GM23338 (cell line): ENCODE data around the gene AK9. TPM values are rescaled to one million over a fixed set of nuclear protein-coding genes. Genes with fewer than 3 reads are reported as not detected.

Source experiments
- ATAC-seq: fragments of 200-7000 bp; cut with Tn5 transposase; 3 replicates; pipeline ENCODE4 v1.9.1; 2020
- DNase-seq: peaks from one replicate; pipeline ENCODE4 v3.0.0-alpha.2; 2015; ENCODE audit warnings: low spot score
- H2AFZ ChIP-seq: fragments of 200-600 bp; sonication (generic); 2 replicates; pipeline ENCODE4 v1.8.0; 2016; ENCODE audit warnings: antibody characterized with exemption, mild to moderate bottlenecking, moderate library complexity
- H3F3A ChIP-seq: fragments of 200-600 bp; sonication (generic); replicated peaks from 2 replicates; pipeline ENCODE4 v1.8.0; 2017; ENCODE audit warnings: antibody characterized with exemption, mixed run types, low read depth
- H3K27ac ChIP-seq: fragments of 200-600 bp; sonication (generic); 2 replicates; pipeline ENCODE4 v1.6.1; 2016; ENCODE audit warnings: low read depth
- H3K27me3 ChIP-seq: fragments of 200-600 bp; sonication (generic); 2 replicates; pipeline ENCODE4 v1.8.0; 2016; ENCODE audit warnings: mild to moderate bottlenecking, mixed run types, moderate library complexity; ENCODE audit not compliant: insufficient read depth
- H3K36me3 ChIP-seq: fragments of 200-600 bp; sonication (generic); 2 replicates; pipeline ENCODE4 v1.8.0; 2016; ENCODE audit warnings: mild to moderate bottlenecking; ENCODE audit not compliant: insufficient read depth
- H3K4me1 ChIP-seq: fragments of 200-600 bp; sonication (generic); 2 replicates; pipeline ENCODE4 v1.8.0; 2016; ENCODE audit warnings: mild to moderate bottlenecking, moderate library complexity; ENCODE audit not compliant: insufficient read depth
- H3K4me2 ChIP-seq: fragments of 200-600 bp; sonication (generic); 2 replicates; pipeline ENCODE4 v1.7.1; 2017; ENCODE audit warnings: mixed run types
- H3K4me3 ChIP-seq: fragments of 200-600 bp; sonication (generic); 2 replicates; pipeline ENCODE4 v1.6.1; 2016; ENCODE audit warnings: mixed run types
- H3K79me2 ChIP-seq: fragments of 200-600 bp; sonication (generic); replicated peaks from 2 replicates; pipeline ENCODE4 v1.8.0; 2017; ENCODE audit warnings: mild to moderate bottlenecking; ENCODE audit not compliant: insufficient read depth
- H3K9me2 ChIP-seq: fragments of 200-600 bp; sonication (generic); 2 replicates; pipeline ENCODE4 v1.8.0; 2017; ENCODE audit not compliant: insufficient read depth
- H4K20me1 ChIP-seq: fragments of 200-600 bp; sonication (generic); replicated peaks from 2 replicates; pipeline ENCODE4 v1.8.0; 2017; ENCODE audit warnings: mild to moderate bottlenecking; ENCODE audit not compliant: insufficient read depth
- H3K27ac Mint-ChIP-seq: 2 replicates; pipeline ENCODE4 v1.8.0; 2020; ENCODE audit warnings: inconsistent platforms, mild to moderate bottlenecking, moderate library complexity, mixed read lengths
- H3K27me3 Mint-ChIP-seq: 3 replicates; pipeline ENCODE4 v1.8.0; 2022; ENCODE audit warnings: low read depth, mild to moderate bottlenecking, moderate library complexity, mixed read lengths, inconsistent platforms; ENCODE audit not compliant: insufficient read depth, poor library complexity
- H3K36me3 Mint-ChIP-seq: 3 replicates; pipeline ENCODE4 v1.8.0; 2021; ENCODE audit warnings: low read depth, mild to moderate bottlenecking, inconsistent platforms, moderate library complexity, mixed read lengths
- H3K4me1 Mint-ChIP-seq: 3 replicates; pipeline ENCODE4 v1.8.0; 2020; ENCODE audit warnings: mild to moderate bottlenecking, inconsistent platforms, mixed read lengths
- H3K4me3 Mint-ChIP-seq: 3 replicates; pipeline ENCODE4 v1.8.0; 2021; ENCODE audit warnings: moderate library complexity, mild to moderate bottlenecking, inconsistent platforms, mixed read lengths
- H3K9me3 Mint-ChIP-seq: 3 replicates; pipeline ENCODE4 v1.8.0; 2020; ENCODE audit warnings: moderate library complexity, mild to moderate bottlenecking, inconsistent platforms, mixed read lengths
- EZH2 ChIP-seq: fragments of 200-600 bp; sonication (generic); IDR thresholded peaks from one replicate; pipeline ENCODE4 v1.8.0; 2017; ENCODE audit warnings: antibody characterized with exemption, mild to moderate bottlenecking, low read depth; ENCODE audit not compliant: unreplicated experiment
- ZNF331 ChIP-seq: fragments of 250-450 bp; sonication (Bioruptor Pico); IDR thresholded peaks from 2 replicates; pipeline ENCODE4 v1.5.0; 2020; ENCODE audit warnings: low read depth, mild to moderate bottlenecking, moderate library complexity
- ZNF462 ChIP-seq: fragments of 250-450 bp; sonication (Bioruptor Pico); IDR thresholded peaks from 2 replicates; pipeline ENCODE4 v1.5.0; 2020; ENCODE audit warnings: mild to moderate bottlenecking, moderate library complexity
- polyA plus RNA-seq: library from polyadenylated mRNA; unstranded; fragments of >200 nt; fragmentation: Nextera tagmentation; extraction: Ambion mirVana; gene quantifications from 2 replicates; pipeline ENCODE4 v1.2.1, GENCODE V29; 2016
- total RNA-seq: library from RNA; depleted of rRNA; stranded (reverse); fragments of >200 nt; shearing (Covaris generic); gene quantifications from 2 replicates; pipeline ENCODE4 v1.2.3, GENCODE V29; 2014

Gene AK9
- total and polyA plus RNA-seq, 2 experiments from 2014 or later = 2.0 to 6.4 TPM

GRCh38 chr6:109491207-109491938 lies 199.6 kb downstream of the AK9 start (continued):
- TF ChIP-seq ZNF462 = no peak

- H3K4me3 ChIP-seq = no peak overlapping the region
- no peak for TF ChIP-seq EZH2
- Mint-ChIP-seq H3K27ac (peak overlapping the region; percentile 63; the same call in 1 of the 2 replicates), H3K4me3 (0 out of 3 replicates have a peak overlapping the region, but pooled peaks have one; percentile 22), H3K9me3 (no peaks in the 10 kb centered on the region), H3K4me1 (peaks cover 44% of the 10 kb centered on the region), H3K27me3 (no peaks in the 10 kb centered on the region), H3K36me3 (no peaks in the 10 kb centered on the region)
- H3K27me3 ChIP-seq = no peaks in the 10 kb centered on the region
- peaks cover 37% of the 10 kb centered on the region for H3K4me1 ChIP-seq
- peak overlapping the region; percentile 92 for H2AFZ ChIP-seq
- peak overlapping the region; percentile 58 for H3K4me2 ChIP-seq
- H4K20me1 ChIP-seq = no peaks in the 10 kb centered on the region
- H3K27ac ChIP-seq = no peak overlapping the region
- ATAC-seq (peak; percentile 61), DNase-seq (peak; percentile 13)
- no peaks in the 10 kb centered on the region for H3F3A ChIP-seq
- H3K36me3 ChIP-seq = no peaks in the 10 kb centered on the region
- no peaks in the 10 kb centered on the region for H3K9me2 ChIP-seq
- H3K79me2 ChIP-seq = no peaks in the 10 kb centered on the region
Measured at GRCh38 chr6:109490713-109491112, 200.3 kb downstream of the AK9 start.

DNA sequence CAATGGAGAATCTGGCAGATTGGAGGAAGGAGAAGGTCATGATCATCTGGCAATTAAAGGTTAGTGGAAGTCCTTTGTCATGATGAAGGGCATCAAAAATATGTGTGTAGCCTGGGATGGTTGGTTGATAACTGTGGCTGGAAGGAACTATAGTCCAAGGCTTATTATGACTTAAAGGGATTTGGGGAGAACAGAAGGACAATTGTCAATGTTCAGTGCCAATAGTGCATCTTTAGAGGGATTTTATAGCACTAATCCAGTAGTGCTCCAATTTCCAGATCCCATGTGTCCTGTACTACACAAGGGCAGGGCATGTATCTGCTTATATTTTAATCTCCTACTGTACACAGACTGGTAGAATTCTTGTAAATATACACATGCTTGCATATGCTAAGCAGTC lies 203.0 kb downstream of the AK9 start:
- no peaks in the 10 kb centered on the region for H3K27me3 Mint-ChIP-seq
- H3K36me3 ChIP-seq = no peaks in the 10 kb centered on the region
- no peaks in the 10 kb centered on the region for H3K79me2 ChIP-seq
- no peaks in the 10 kb centered on the region for H4K20me1 ChIP-seq
- no peaks in the 10 kb centered on the region for H3K36me3 Mint-ChIP-seq
- H3K4me3 Mint-ChIP-seq = no peak overlapping the region
- H3K4me2 ChIP-seq = no peak overlapping the region
- no peak for ATAC-seq
- no peaks in the 10 kb centered on the region for H3K27me3 ChIP-seq
- H3F3A ChIP-seq = no peaks in the 10 kb centered on the region
- H3K27ac ChIP-seq = no peak overlapping the region
- H3K27ac Mint-ChIP-seq = no peak overlapping the region
- no peaks in the 10 kb centered on the region for H3K9me2 ChIP-seq
- peaks cover 30% of the 10 kb centered on the region for H3K4me1 ChIP-seq
- no peak overlapping the region for H3K4me3 ChIP-seq
- peaks cover 34% of the 10 kb centered on the region for H3K4me1 Mint-ChIP-seq
- no peak for DNase-seq
- H2AFZ ChIP-seq = no peak overlapping the region
- no peaks in the 10 kb centered on the region for H3K9me3 Mint-ChIP-seq
- TF ChIP-seq ZNF462 = no peak
- no peak for TF ChIP-seq ZNF331
